NCI-H146 treated with DMSO at 0.1 percent for 48 hours (cell line): ENCODE results near the gene HARS1.
A peak's percentile ranks its signal among the peaks of the same experiment; 100 is the strongest.
"Not testable (repeated sequence)": the region's sequence is repeated elsewhere in the genome, so short reads cannot be mapped to it uniquely, and the experiment has no call there.

Experiments
- DNase-seq: peaks from one replicate; lab custom pipeline; 2025; ENCODE audit not compliant: unreplicated experiment; lab: John Stamatoyannopoulos, UW

HARS1 gene

GRCh38 chr5:140633501-140633900 lies 57.7 kb downstream of the HARS1 start:
- no peak for DNase-seq

GRCh38 chr5:140633021-140633471 lies 58.1 kb downstream of the HARS1 start, which contains the start of gene CD14:
Gene CD14 (minus strand): TSS chr5:140633175. CDS start chr5:140633071, 104 bp downstream.
- peak; percentile 5 for DNase-seq

- DNase-seq: peak; percentile 37
Measured at GRCh38 chr5:140632366-140633020, 58.7 kb downstream of the HARS1 start.

GRCh38 chr5:140631831-140632365 lies 59.3 kb downstream of the HARS1 start:
- DNase-seq: peak; percentile 26

- no peak for DNase-seq
Measured at GRCh38 chr5:140631036-140631417, 60.1 kb downstream of the HARS1 start.

GRCh38 chr5:140630292-140631035 lies 60.7 kb downstream of the HARS1 start:
- DNase-seq: no peak

- no peak for DNase-seq
Measured at GRCh38 chr5:140628711-140629110, 62.5 kb downstream of the HARS1 start.

GRCh38 chr5:140627972-140628371 lies 63.2 kb downstream of the HARS1 start:
- no peak for DNase-seq

- not testable (repeated sequence) for DNase-seq
Measured at GRCh38 chr5:140624886-140625285, 66.3 kb downstream of the HARS1 start.
